Activated CD4-positive, alpha-beta T cell treated with anti-CD3 and anti-CD28 coated beads, Interleukin-10, Interleukin-2, amounts not matched to agents 100 ng/mL and 50 ng/mL, durations not matched to agents 16 hours and 8 hours (primary cell): ENCODE results near the gene TPST1.
"Not testable (repeated sequence)": the region's sequence is repeated elsewhere in the genome, so short reads cannot be mapped to it uniquely, and the experiment has no call there.

Experiments used
- DNase-seq: peaks from one replicate; pipeline ENCODE4 v3.0.0-alpha.2; 2020

TPST1 gene

GRCh38 chr7:66398841-66399240, 193.7 kb downstream of the TPST1 start:
- DNase-seq, result not testable (repeated sequence)

- no peak for DNase-seq
Measured at GRCh38 chr7:66399566-66399965, 194.4 kb downstream of the TPST1 start.

- DNase-seq, result no peak
Measured at GRCh38 chr7:66400400-66400799, 195.3 kb downstream of the TPST1 start.

- not testable (repeated sequence) for DNase-seq
Measured at GRCh38 chr7:66401126-66401525, 196.0 kb downstream of the TPST1 start.

GRCh38 chr7:66401932-66402331, 196.8 kb downstream of the TPST1 start:
- not testable (repeated sequence) for DNase-seq

- no peak for DNase-seq
Measured at GRCh38 chr7:66403564-66403963, 198.4 kb downstream of the TPST1 start.

- no peak for DNase-seq
Measured at GRCh38 chr7:66409493-66409892, 204.4 kb downstream of the TPST1 start.
